Neural cell (in vitro differentiated cells): Measurements from ENCODE around the gene PLCB4. TPM values are rescaled to one million over a fixed set of nuclear protein-coding genes. Genes with fewer than 3 reads are reported as not detected.

ENCODE experiments used
- H2AFZ ChIP-seq: fragments of 200-600, 300-800 bp; sonication (generic), shearing (Covaris generic); 2 replicates; pipeline ENCODE4 v1.6.0; 2014; ENCODE audit warnings: low read depth, mild to moderate bottlenecking, antibody characterized with exemption, low read length, moderate library complexity
- H3F3A ChIP-seq: fragments of 200-600 bp; shearing (Covaris generic); 2 replicates; pipeline ENCODE4 v1.6.1; 2016; ENCODE audit warnings: mild to moderate bottlenecking, moderate library complexity, mixed read lengths, antibody characterized with exemption, low read length; ENCODE audit not compliant: insufficient read depth, poor library complexity, severe bottlenecking
- H3K27ac ChIP-seq: fragments of 200-600, 300-800 bp; sonication (generic), shearing (Covaris generic); 2 replicates; pipeline ENCODE4 v1.5.1; 2014; ENCODE audit warnings: mild to moderate bottlenecking, low read length, moderate library complexity
- H3K27me3 ChIP-seq: fragments of 300-800, 200-600 bp; sonication (generic), shearing (Covaris generic); 2 replicates; pipeline ENCODE4 v1.6.0; 2014; ENCODE audit warnings: mild to moderate bottlenecking, low read depth, low read length, moderate library complexity; ENCODE audit not compliant: insufficient read depth
- H3K36me3 ChIP-seq: fragments of 300-800, 200-600 bp; sonication (generic), shearing (Covaris generic); 2 replicates; pipeline ENCODE4 v1.5.1; 2014; ENCODE audit warnings: mild to moderate bottlenecking, antibody characterized with exemption, low read length, moderate library complexity; ENCODE audit not compliant: insufficient read depth
- H3K4me2 ChIP-seq: fragments of 300-800, 200-600 bp; sonication (generic), shearing (Covaris generic); 2 replicates; pipeline ENCODE4 v1.6.0; 2014; ENCODE audit warnings: mild to moderate bottlenecking, low read length
- H3K4me3 ChIP-seq: fragments of 300-800, 200-600 bp; sonication (generic), shearing (Covaris generic); 2 replicates; pipeline ENCODE4 v1.5.1; 2014; ENCODE audit warnings: mild to moderate bottlenecking, low read length, moderate library complexity
- H3K79me2 ChIP-seq: fragments of 200-600 bp; shearing (Covaris generic); replicated peaks from 2 replicates; pipeline ENCODE4 v1.6.0; 2014; ENCODE audit warnings: mild to moderate bottlenecking, low read length, moderate library complexity; ENCODE audit not compliant: insufficient read depth
- H3K9ac ChIP-seq: fragments of 300-800, 200-600 bp; sonication (generic), shearing (Covaris generic); 2 replicates; pipeline ENCODE4 v1.6.1; 2016; ENCODE audit warnings: mild to moderate bottlenecking, low read length, mixed read lengths
- H3K9me2 ChIP-seq: fragments of 200-600 bp; shearing (Covaris generic); 2 replicates; pipeline ENCODE4 v1.6.1; 2016; ENCODE audit warnings: mild to moderate bottlenecking, low read length, mixed read lengths; ENCODE audit not compliant: insufficient read depth
- H3K9me3 ChIP-seq: fragments of 200-600, 300-800 bp; sonication (generic), shearing (Covaris generic); 2 replicates; pipeline ENCODE4 v1.6.1; 2016; ENCODE audit warnings: mild to moderate bottlenecking, mixed run types, low read length, moderate library complexity, mixed read lengths
- H4K20me1 ChIP-seq: fragments of 200-600 bp; shearing (Covaris generic); 2 replicates; pipeline ENCODE4 v1.6.1; 2016; ENCODE audit warnings: mild to moderate bottlenecking, mixed run types; ENCODE audit not compliant: insufficient read depth
- CTCF ChIP-seq: fragments of 450-650 bp; IDR thresholded peaks from 2 replicates; pipeline ENCODE4 v1.5.1; 2014; ENCODE audit warnings: antibody characterized with exemption, mild to moderate bottlenecking, moderate library complexity; ENCODE audit not compliant: poor library complexity, severe bottlenecking
- EP300 ChIP-seq: fragments of 450-650 bp; conservative IDR thresholded peaks from 2 replicates; pipeline ENCODE4 v1.6.1; 2014; ENCODE audit warnings: antibody characterized with exemption, mild to moderate bottlenecking, moderate library complexity; ENCODE audit not compliant: poor library complexity, severe bottlenecking
- EZH2 ChIP-seq: fragments of 200-600, 300-800 bp; shearing (Covaris generic), sonication (generic); IDR thresholded peaks from 2 replicates; pipeline ENCODE4 v1.6.1; 2014; ENCODE audit warnings: antibody characterized with exemption, low read length, borderline replicate concordance, mild to moderate bottlenecking; ENCODE audit not compliant: insufficient read depth, poor library complexity, severe bottlenecking
- MXI1 ChIP-seq: fragments of 450-650 bp; conservative IDR thresholded peaks from 2 replicates; pipeline ENCODE4 v1.6.1; 2014; ENCODE audit warnings: antibody characterized with exemption, mild to moderate bottlenecking; ENCODE audit not compliant: poor library complexity, severe bottlenecking
- POLR2AphosphoS5 ChIP-seq: IDR thresholded peaks from 2 replicates; pipeline ENCODE4 v1.6.1; 2012
- RAD21 ChIP-seq: fragments of 450-650 bp; conservative IDR thresholded peaks from 2 replicates; pipeline ENCODE4 v1.6.1; 2014; ENCODE audit warnings: antibody characterized with exemption, mild to moderate bottlenecking, moderate library complexity
- REST ChIP-seq: IDR thresholded peaks from 2 replicates; pipeline ENCODE4 v1.6.1; 2012; ENCODE audit warnings: borderline replicate concordance
- SMC3 ChIP-seq: fragments of 450-650 bp; conservative IDR thresholded peaks from 2 replicates; pipeline ENCODE4 v1.6.1; 2014; ENCODE audit warnings: antibody characterized with exemption, mild to moderate bottlenecking, moderate library complexity; ENCODE audit not compliant: poor library complexity
- TAF1 ChIP-seq: IDR thresholded peaks from 2 replicates; pipeline ENCODE4 v1.6.1; 2012; ENCODE audit warnings: low read depth
- polyA plus RNA-seq: library from polyadenylated mRNA; depleted of rRNA; stranded (reverse); fragments of >200 nt; gene quantifications from 2 replicates; pipeline ENCODE4 v1.2.3, GENCODE V29; 2014

Gene PLCB4
- polyA plus RNA-seq, 1 donor from 2014 or later = 13.1 TPM

- H3K9me3 ChIP-seq = no peaks in the 10 kb centered on the region
- TF ChIP-seq SMC3 = no peak
- no peak for TF ChIP-seq RAD21
- TF ChIP-seq CTCF = no peak
- no peak for TF ChIP-seq REST
- TF ChIP-seq POLR2AphosphoS5 = no peak
- no peak for TF ChIP-seq EP300
- no peak for TF ChIP-seq TAF1
- no peak for TF ChIP-seq EZH2
- TF ChIP-seq MXI1 = no peak
- no peak overlapping the region for H3K4me2 ChIP-seq
- H3K27me3 ChIP-seq = no peaks in the 10 kb centered on the region
- H4K20me1 ChIP-seq = no peaks in the 10 kb centered on the region
- no peaks in the 10 kb centered on the region for H3K9me2 ChIP-seq
- no peaks in the 10 kb centered on the region for H3F3A ChIP-seq
- H2AFZ ChIP-seq = no peak overlapping the region
- H3K9ac ChIP-seq = no peak overlapping the region
- peaks cover 9% of the 10 kb centered on the region for H3K36me3 ChIP-seq
- H3K4me3 ChIP-seq = no peak overlapping the region
- H3K27ac ChIP-seq = no peak overlapping the region
- no peaks in the 10 kb centered on the region for H3K79me2 ChIP-seq
Observed at GRCh38 chr20:9388160-9388812, 319.4 kb downstream of the PLCB4 start.

- Histone ChIP-seq H3K4me2 (no peak overlapping the region), H3K4me3 (no peak overlapping the region), H3K27ac (no peak overlapping the region), H3K9ac (no peak overlapping the region), H3K9me3 (no peaks in the 10 kb centered on the region), H2AFZ (no peak overlapping the region), H3F3A (no peaks in the 10 kb centered on the region), H3K36me3 (peaks cover 9% of the 10 kb centered on the region), H3K27me3 (no peaks in the 10 kb centered on the region), H3K79me2 (no peaks in the 10 kb centered on the region), H3K9me2 (no peaks in the 10 kb centered on the region), H4K20me1 (no peaks in the 10 kb centered on the region)
- TF ChIP-seq POLR2AphosphoS5 (no peak), CTCF (no peak), MXI1 (no peak)
Observed at GRCh38 chr20:9388813-9389161, 319.9 kb downstream of the PLCB4 start.
